Tongue (tissue), 2 donors: ENCODE data around the gene FASTK. TPM values are rescaled to one million over a fixed set of nuclear protein-coding genes. Genes with fewer than 3 reads are reported as not detected.
"Not testable (repeated sequence)": the region's sequence is repeated elsewhere in the genome, so short reads cannot be mapped to it uniquely, and the experiment has no call there.

Experiments
- DNase-seq: peaks from one replicate; pipeline ENCODE4 v3.0.0-alpha.2; 2015
- total RNA-seq: library from RNA; depleted of rRNA; stranded (reverse); fragments of >200 nt; gene quantifications from one replicate; pipeline ENCODE4 v1.2.3, GENCODE V29; 2014

Gene FASTK
- total RNA-seq, 1 donor from 2014 or later, result 95.2 TPM

DNA sequence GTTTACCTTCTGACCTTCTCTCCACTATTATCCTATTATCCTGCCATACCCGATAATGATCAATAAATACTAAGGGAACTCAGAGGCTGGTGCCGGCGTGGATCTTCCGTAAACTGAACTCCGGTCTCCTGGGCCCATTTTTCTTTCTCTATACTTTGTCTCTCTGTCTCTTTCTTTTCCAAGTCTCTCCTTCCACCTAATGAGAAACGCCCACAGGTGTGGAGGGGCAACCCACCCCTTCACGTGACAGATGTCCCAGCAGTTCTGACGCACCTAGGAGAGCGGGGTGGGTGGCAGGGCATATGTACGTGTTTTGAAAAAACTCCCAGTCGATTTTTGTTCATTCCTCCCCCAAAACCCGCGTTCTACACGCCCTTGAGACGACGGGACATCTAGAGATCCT, 52.9 kb downstream of the FASTK start:
- DNase-seq, result not testable (repeated sequence)

DNA sequence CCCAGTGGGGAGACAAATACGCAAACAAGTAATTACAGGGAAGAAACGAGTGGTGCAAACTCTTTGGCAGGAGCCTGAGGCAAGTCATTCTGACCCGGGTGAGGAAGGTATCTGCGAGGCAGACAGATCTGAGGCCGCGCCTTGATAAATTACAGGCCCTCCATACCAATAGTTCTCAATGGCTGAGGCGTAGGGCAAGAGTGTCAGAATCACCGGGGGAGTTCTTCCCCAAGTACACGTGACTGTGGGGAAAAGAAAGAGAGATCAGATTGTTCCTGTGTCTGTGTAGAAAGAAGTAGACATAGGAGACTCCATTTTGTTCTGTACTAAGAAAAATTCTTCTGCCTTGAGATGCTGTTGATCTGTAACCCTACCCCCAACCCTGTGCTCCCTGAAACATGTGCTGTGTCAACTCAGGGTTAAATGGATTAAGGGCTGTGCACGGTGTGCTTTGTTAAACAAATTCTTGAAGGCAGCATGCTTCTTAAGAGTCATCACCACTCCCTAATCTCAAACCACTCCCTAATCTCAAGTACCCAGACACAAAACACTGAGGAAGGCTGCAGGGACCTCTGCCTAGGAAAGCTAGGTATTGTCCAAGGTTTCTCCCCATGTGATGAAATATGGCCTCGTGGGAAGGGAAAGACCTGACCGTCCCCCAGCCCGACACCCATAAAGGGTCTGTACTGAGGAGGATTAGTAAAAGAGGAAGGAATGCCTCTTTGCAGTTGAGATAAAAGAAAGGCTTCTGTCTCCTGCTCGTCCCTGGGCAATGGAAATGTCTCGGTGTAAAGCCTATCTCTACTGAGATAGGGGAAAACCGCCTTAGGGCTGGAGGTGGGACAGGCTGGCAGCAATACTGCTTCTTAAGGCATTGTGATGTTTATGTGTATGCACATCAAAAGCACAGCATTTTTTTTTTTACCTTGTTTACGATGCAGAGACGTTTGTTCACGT, 53.6 kb downstream of the FASTK start:
- DNase-seq, result not testable (repeated sequence)

Other genes with a start within 250 kb of the FASTK start
- gene AOC1, start 228.3 kb downstream of the FASTK start, total RNA-seq, result not detected
- gene KCNH2, start 102.5 kb downstream of the FASTK start, total RNA-seq, result 16.5 TPM
- gene NOS3, start 89.8 kb downstream of the FASTK start, total RNA-seq, result 7.0 TPM
- gene ATG9B, start 56.3 kb downstream of the FASTK start, total RNA-seq, result 25.8 TPM
- 28.6 TPM for gene ABCB8, start 52.4 kb downstream of the FASTK start, total RNA-seq
- 0.51 TPM for gene ASIC3, start 32.3 kb downstream of the FASTK start, total RNA-seq
- 6.8 TPM for gene CDK5, start 22.9 kb downstream of the FASTK start, total RNA-seq
- gene SLC4A2, start 21.2 kb downstream of the FASTK start, total RNA-seq, result 52.6 TPM
- gene TMUB1, start 2.7 kb upstream of the FASTK start, total RNA-seq, result 18.0 TPM
- 31.4 TPM for gene AGAP3, start 5.7 kb upstream of the FASTK start, total RNA-seq
- gene GBX1, start 86.9 kb upstream of the FASTK start, total RNA-seq, result not detected
- gene ASB10, start 106.4 kb upstream of the FASTK start, total RNA-seq, result 4.9 TPM
- not detected for gene H2BK1, start 129.7 kb upstream of the FASTK start, total RNA-seq
- 36.9 TPM for gene ABCF2, start 146.4 kb upstream of the FASTK start, total RNA-seq
- 29.2 TPM for gene CHPF2, start 151.7 kb upstream of the FASTK start, total RNA-seq
- 72.5 TPM for gene SMARCD3, start 167.9 kb upstream of the FASTK start, total RNA-seq